Gastrocnemius medialis (tissue), 4 donors: Measurements from ENCODE around the gene SUCLG2.

Experiments
- POLR2A ChIP-seq, 2 donors: fragments of 450-650 bp; IDR thresholded peaks; one replicate each; pipeline ENCODE4 v1.6.1; 2017; ENCODE audit warnings: antibody characterized with exemption in 2 of 2, mild to moderate bottlenecking in 2 of 2, moderate library complexity in 2 of 2
- TF ChIP-seq, protein P1 (sequence below), 5 experiments: fragments of 450-650 bp in 3 of 5; fragments of 200-600 bp in 2 of 5; sonication (generic) in 2 of 5; IDR thresholded peaks in 4 of 5; conservative IDR thresholded peaks in 1 of 5; 1 replicate in 4 of 5; 2 replicates in 1 of 5; pipeline ENCODE4 v1.5.1; 2016 to 2019; ENCODE audit warnings: antibody characterized with exemption in 5 of 5, mild to moderate bottlenecking in 3 of 5, moderate library complexity in 3 of 5

GRCh38 chr3:67518236-67518635, 136.2 kb downstream of the SUCLG2 start:
- TF ChIP-seq, protein P1, sequence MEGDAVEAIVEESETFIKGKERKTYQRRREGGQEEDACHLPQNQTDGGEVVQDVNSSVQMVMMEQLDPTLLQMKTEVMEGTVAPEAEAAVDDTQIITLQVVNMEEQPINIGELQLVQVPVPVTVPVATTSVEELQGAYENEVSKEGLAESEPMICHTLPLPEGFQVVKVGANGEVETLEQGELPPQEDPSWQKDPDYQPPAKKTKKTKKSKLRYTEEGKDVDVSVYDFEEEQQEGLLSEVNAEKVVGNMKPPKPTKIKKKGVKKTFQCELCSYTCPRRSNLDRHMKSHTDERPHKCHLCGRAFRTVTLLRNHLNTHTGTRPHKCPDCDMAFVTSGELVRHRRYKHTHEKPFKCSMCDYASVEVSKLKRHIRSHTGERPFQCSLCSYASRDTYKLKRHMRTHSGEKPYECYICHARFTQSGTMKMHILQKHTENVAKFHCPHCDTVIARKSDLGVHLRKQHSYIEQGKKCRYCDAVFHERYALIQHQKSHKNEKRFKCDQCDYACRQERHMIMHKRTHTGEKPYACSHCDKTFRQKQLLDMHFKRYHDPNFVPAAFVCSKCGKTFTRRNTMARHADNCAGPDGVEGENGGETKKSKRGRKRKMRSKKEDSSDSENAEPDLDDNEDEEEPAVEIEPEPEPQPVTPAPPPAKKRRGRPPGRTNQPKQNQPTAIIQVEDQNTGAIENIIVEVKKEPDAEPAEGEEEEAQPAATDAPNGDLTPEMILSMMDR (IDR thresholded peaks at IDR 0.05 in 4 of 5, conservative IDR thresholded peaks at IDR 0.05 in 1 of 5) = no peak
- no peak for TF ChIP-seq POLR2A (IDR thresholded peaks at IDR 0.05)
